Neural cell (in vitro differentiated cells): Measurements from ENCODE around the gene PLIN4.

ENCODE experiments used
- CTCF ChIP-seq: fragments of 450-650 bp; IDR thresholded peaks from 2 replicates; pipeline ENCODE4 v1.5.1; 2014; ENCODE audit warnings: antibody characterized with exemption, mild to moderate bottlenecking, moderate library complexity; ENCODE audit not compliant: poor library complexity, severe bottlenecking
- EP300 ChIP-seq: fragments of 450-650 bp; conservative IDR thresholded peaks from 2 replicates; pipeline ENCODE4 v1.6.1; 2014; ENCODE audit warnings: antibody characterized with exemption, mild to moderate bottlenecking, moderate library complexity; ENCODE audit not compliant: poor library complexity, severe bottlenecking
- EZH2 ChIP-seq: fragments of 200-600, 300-800 bp; shearing (Covaris generic), sonication (generic); IDR thresholded peaks from 2 replicates; pipeline ENCODE4 v1.6.1; 2014; ENCODE audit warnings: antibody characterized with exemption, low read length, borderline replicate concordance, mild to moderate bottlenecking; ENCODE audit not compliant: insufficient read depth, poor library complexity, severe bottlenecking
- MXI1 ChIP-seq: fragments of 450-650 bp; conservative IDR thresholded peaks from 2 replicates; pipeline ENCODE4 v1.6.1; 2014; ENCODE audit warnings: antibody characterized with exemption, mild to moderate bottlenecking; ENCODE audit not compliant: poor library complexity, severe bottlenecking
- POLR2AphosphoS5 ChIP-seq: IDR thresholded peaks from 2 replicates; pipeline ENCODE4 v1.6.1; 2012
- RAD21 ChIP-seq: fragments of 450-650 bp; conservative IDR thresholded peaks from 2 replicates; pipeline ENCODE4 v1.6.1; 2014; ENCODE audit warnings: antibody characterized with exemption, mild to moderate bottlenecking, moderate library complexity
- REST ChIP-seq: IDR thresholded peaks from 2 replicates; pipeline ENCODE4 v1.6.1; 2012; ENCODE audit warnings: borderline replicate concordance
- SMC3 ChIP-seq: fragments of 450-650 bp; conservative IDR thresholded peaks from 2 replicates; pipeline ENCODE4 v1.6.1; 2014; ENCODE audit warnings: antibody characterized with exemption, mild to moderate bottlenecking, moderate library complexity; ENCODE audit not compliant: poor library complexity
- TAF1 ChIP-seq: IDR thresholded peaks from 2 replicates; pipeline ENCODE4 v1.6.1; 2012; ENCODE audit warnings: low read depth

DNA sequence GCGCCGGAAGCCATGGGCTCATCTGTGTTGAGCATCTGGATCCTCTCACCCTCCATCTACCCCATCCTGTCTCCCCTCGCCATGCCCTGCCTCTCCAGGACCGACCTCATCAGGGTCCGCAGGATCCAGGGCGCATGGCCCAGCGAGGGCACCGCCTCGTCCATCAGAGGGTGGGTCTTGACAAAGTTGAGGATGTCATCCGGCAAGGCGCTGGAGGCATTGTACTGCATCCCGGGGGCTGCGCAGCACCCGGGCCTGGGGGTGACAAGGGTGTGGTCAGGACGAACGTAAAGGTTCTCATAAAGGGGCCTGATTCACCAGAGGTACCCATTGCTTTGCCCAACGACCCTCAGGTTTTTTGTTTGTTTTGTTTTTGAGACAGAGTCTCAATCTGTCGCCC is 31.7 kb upstream of the PLIN4 start:
- no peak for TF ChIP-seq CTCF
- no peak for TF ChIP-seq EP300
- no peak for TF ChIP-seq EZH2
- no peak for TF ChIP-seq REST
- TF ChIP-seq RAD21: no peak
- no peak for TF ChIP-seq MXI1
- TF ChIP-seq POLR2AphosphoS5: no peak
- no peak for TF ChIP-seq SMC3
- no peak for TF ChIP-seq TAF1
